ENCODE measurements around the gene OCA2.

DNA sequence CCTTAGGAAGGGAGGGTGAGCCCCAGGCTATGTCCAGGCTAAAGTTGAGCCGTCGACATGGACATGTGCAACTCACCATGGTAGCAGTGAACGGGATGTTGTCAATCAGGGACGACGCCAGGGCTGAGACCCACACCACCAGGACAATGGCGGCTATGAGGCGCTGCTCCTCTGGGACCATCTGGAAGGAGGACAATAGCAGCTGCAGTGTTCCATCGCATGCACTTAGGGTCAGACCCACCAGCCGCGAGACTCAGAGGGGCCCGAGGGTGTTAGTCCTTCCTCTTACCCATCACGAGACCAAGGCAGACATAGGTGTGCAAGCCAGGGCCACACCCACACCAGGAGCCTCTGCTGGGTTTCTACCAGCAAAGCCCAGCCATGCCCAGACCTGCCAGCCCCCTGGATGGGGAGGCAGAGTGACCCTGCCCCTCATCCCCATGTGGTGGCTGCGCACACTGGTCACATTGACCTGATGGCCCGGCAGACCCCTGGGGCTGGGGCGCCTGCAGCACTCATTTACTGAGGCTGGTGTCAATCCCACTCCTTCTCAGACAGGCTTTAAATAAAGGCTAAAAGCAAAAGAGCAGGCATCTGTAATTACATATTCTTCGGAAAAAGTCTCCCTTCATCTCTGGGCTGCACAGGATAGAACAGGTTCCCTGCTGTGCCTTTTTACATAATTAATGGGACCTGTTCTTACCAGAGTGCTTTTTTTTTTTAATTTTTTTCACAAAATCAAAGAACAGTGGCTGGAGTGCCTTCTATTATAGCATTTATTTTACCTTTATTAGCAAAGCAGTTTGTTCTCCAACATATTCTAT, 227.8 kb downstream of the OCA2 start:
- TF ChIP-seq, protein P1, sequence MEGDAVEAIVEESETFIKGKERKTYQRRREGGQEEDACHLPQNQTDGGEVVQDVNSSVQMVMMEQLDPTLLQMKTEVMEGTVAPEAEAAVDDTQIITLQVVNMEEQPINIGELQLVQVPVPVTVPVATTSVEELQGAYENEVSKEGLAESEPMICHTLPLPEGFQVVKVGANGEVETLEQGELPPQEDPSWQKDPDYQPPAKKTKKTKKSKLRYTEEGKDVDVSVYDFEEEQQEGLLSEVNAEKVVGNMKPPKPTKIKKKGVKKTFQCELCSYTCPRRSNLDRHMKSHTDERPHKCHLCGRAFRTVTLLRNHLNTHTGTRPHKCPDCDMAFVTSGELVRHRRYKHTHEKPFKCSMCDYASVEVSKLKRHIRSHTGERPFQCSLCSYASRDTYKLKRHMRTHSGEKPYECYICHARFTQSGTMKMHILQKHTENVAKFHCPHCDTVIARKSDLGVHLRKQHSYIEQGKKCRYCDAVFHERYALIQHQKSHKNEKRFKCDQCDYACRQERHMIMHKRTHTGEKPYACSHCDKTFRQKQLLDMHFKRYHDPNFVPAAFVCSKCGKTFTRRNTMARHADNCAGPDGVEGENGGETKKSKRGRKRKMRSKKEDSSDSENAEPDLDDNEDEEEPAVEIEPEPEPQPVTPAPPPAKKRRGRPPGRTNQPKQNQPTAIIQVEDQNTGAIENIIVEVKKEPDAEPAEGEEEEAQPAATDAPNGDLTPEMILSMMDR (conservative IDR thresholded peaks at IDR 0.05; ENCODE audit: low read length): no peak
- TF ChIP-seq EZH2phosphoT487 (IDR thresholded peaks at IDR 0.05; ENCODE audit: borderline replicate concordance): no peak

Data from Loucy (cell line).